IMR-90 (cell line): ENCODE measurements around the gene SRP19. TPM values are rescaled to one million over a fixed set of nuclear protein-coding genes. Genes with fewer than 3 reads are reported as not detected.

ENCODE experiments used
- ATAC-seq: fragments of 200-7000 bp; cut with Tn5 transposase; 2 replicates; pipeline ENCODE4 v1.9.1; 2020; ENCODE audit warnings: low read depth, mild to moderate bottlenecking, moderate library complexity
- BruUV-seq: library from RNA; stranded (reverse); fragments of 400-500 nt; replicated peaks from 2 replicates; lab custom pipeline; 2021; lab: Mats Ljungman, UMichigan
- CTCF ChIA-PET: fragments of 300-600 bp; formaldehyde crosslinking; extraction: SDS; loops from one replicate; lab custom pipeline; 2021; ENCODE audit warnings: antibody characterized with exemption; lab: Yijun Ruan, JAX
- POLR2A ChIA-PET: fragments of 300-600 bp; sonication (Branson Sonifier 250); formaldehyde crosslinking; loops from one replicate; lab custom pipeline; 2022; ENCODE audit warnings: antibody characterized with exemption; ENCODE audit not compliant: unreplicated experiment; lab: Charles Lee
- DNase-seq: peaks from one replicate; pipeline ENCODE4 v3.0.0; 2013
- H2AFZ ChIP-seq: replicated peaks from 2 replicates; pipeline ENCODE3; 2013; ENCODE audit warnings: low read length, mild to moderate bottlenecking; ENCODE audit not compliant: poor library complexity
- H2AK5ac ChIP-seq: 2 replicates; pipeline ENCODE4 v1.6.1; 2013; ENCODE audit warnings: low read depth, low read length, inconsistent platforms
- H2AK9ac ChIP-seq: replicated peaks from 2 replicates; pipeline ENCODE3; 2013; ENCODE audit warnings: mild to moderate bottlenecking, low read depth, low read length, moderate library complexity; ENCODE audit not compliant: poor library complexity
- H2BK120ac ChIP-seq: 2 replicates; pipeline ENCODE4 v1.6.1; 2013; ENCODE audit warnings: low read depth, low read length, inconsistent platforms
- H2BK15ac ChIP-seq: 3 replicates; pipeline ENCODE4 v1.6.1; 2013; ENCODE audit warnings: low read depth, low read length, inconsistent platforms
- H2BK20ac ChIP-seq: 2 replicates; pipeline ENCODE4 v1.6.1; 2013; ENCODE audit warnings: low read depth, mild to moderate bottlenecking, inconsistent platforms, low read length, moderate library complexity
- H2BK5ac ChIP-seq: 2 replicates; pipeline ENCODE4 v1.6.1; 2013; ENCODE audit warnings: mild to moderate bottlenecking, low read depth, low read length, inconsistent platforms; ENCODE audit not compliant: poor library complexity, severe bottlenecking
- H3K14ac ChIP-seq: replicated peaks from 2 replicates; pipeline ENCODE4 v1.6.1; 2013; ENCODE audit warnings: low read depth, low read length, inconsistent platforms
- H3K18ac ChIP-seq: 2 replicates; pipeline ENCODE4 v1.6.1; 2013; ENCODE audit warnings: low read depth, low read length, control low read depth
- H3K23ac ChIP-seq: 2 replicates; pipeline ENCODE4 v1.6.1; 2013; ENCODE audit warnings: low read depth, low read length, inconsistent platforms
- H3K27ac ChIP-seq: 2 replicates; pipeline ENCODE4 v1.5.1; 2013; ENCODE audit warnings: mild to moderate bottlenecking, control low read depth, low read length; ENCODE audit not compliant: insufficient read depth
- H3K27me3 ChIP-seq: 2 replicates; pipeline ENCODE4 v1.6.1; 2013; ENCODE audit warnings: low read length; ENCODE audit not compliant: control insufficient read depth, insufficient read depth
- H3K36me3 ChIP-seq: 2 replicates; pipeline ENCODE4 v1.6.1; 2013; ENCODE audit warnings: low read length, mixed read lengths; ENCODE audit not compliant: control insufficient read depth, insufficient read depth
- H3K4ac ChIP-seq: 2 replicates; pipeline ENCODE4 v1.6.1; 2013; ENCODE audit warnings: low read depth, low read length, inconsistent platforms
- H3K4me1 ChIP-seq: 2 replicates; pipeline ENCODE4 v1.6.1; 2013; ENCODE audit warnings: low read length, mixed read lengths; ENCODE audit not compliant: control insufficient read depth, insufficient read depth
- H3K4me2 ChIP-seq: 2 replicates; pipeline ENCODE4 v1.6.1; 2013; ENCODE audit warnings: low read depth, mild to moderate bottlenecking, control low read depth, low read length, moderate library complexity
- H3K4me3 ChIP-seq: 2 replicates; pipeline ENCODE4 v1.5.1; 2013; ENCODE audit warnings: low read depth, mild to moderate bottlenecking, control low read depth, low read length, moderate library complexity; ENCODE audit not compliant: insufficient read depth
- H3K56ac ChIP-seq: 2 replicates; pipeline ENCODE4 v1.6.1; 2013; ENCODE audit warnings: low read length, inconsistent platforms; ENCODE audit not compliant: insufficient read depth; ENCODE audit errors: extremely low read depth
- H3K79me1 ChIP-seq, 2 experiments: 2 replicates each; pipeline ENCODE4 v1.6.1; 2013; ENCODE audit warnings: low read length in 2 of 2, inconsistent platforms in 1 of 2, low read depth in 1 of 2
- H3K9ac ChIP-seq: 2 replicates; pipeline ENCODE4 v1.6.1; 2013; ENCODE audit warnings: low read depth, low read length, control low read depth
- H3K9me1 ChIP-seq: 2 replicates; pipeline ENCODE4 v1.6.1; 2013; ENCODE audit warnings: low read length, inconsistent platforms; ENCODE audit not compliant: insufficient read depth
- H3K9me3 ChIP-seq: 2 replicates; pipeline ENCODE4 v1.6.1; 2013; ENCODE audit warnings: low read length; ENCODE audit not compliant: control insufficient read depth, insufficient read depth
- H4K20me1 ChIP-seq: 2 replicates; pipeline ENCODE4 v1.6.1; 2013; ENCODE audit warnings: low read length, inconsistent platforms; ENCODE audit not compliant: insufficient read depth
- H4K5ac ChIP-seq: 2 replicates; pipeline ENCODE4 v1.6.1; 2013; ENCODE audit warnings: mild to moderate bottlenecking, low read depth, low read length, control low read depth
- H4K8ac ChIP-seq, 2 experiments: 2 replicates each; pipeline ENCODE4 v1.6.1; 2013; ENCODE audit warnings: low read depth in 2 of 2, low read length in 2 of 2, control low read depth in 1 of 2, inconsistent platforms in 1 of 2
- H4K91ac ChIP-seq: 2 replicates; pipeline ENCODE4 v1.6.1; 2013; ENCODE audit warnings: low read depth, low read length, inconsistent platforms; ENCODE audit not compliant: insufficient read depth
- CHD1 ChIP-seq: IDR thresholded peaks from 2 replicates; pipeline ENCODE4 v1.6.1; 2012; ENCODE audit warnings: low read depth, low read length, improper control_type of control experiment
- MAZ ChIP-seq: IDR thresholded peaks from 2 replicates; pipeline ENCODE4 v1.6.1; 2012; ENCODE audit warnings: low read depth, mild to moderate bottlenecking, low read length, improper control_type of control experiment, moderate library complexity, borderline replicate concordance
- MXI1 ChIP-seq: IDR thresholded peaks from 2 replicates; pipeline ENCODE4 v1.6.1; 2012; ENCODE audit warnings: low read depth, mild to moderate bottlenecking, low read length, moderate library complexity, borderline replicate concordance
- POLR2A ChIP-seq: IDR thresholded peaks from 2 replicates; pipeline ENCODE4 v1.6.1; 2012; ENCODE audit warnings: mild to moderate bottlenecking, low read depth, low read length
- RAD21 ChIP-seq: IDR thresholded peaks from 2 replicates; pipeline ENCODE4 v1.6.1; 2012; ENCODE audit warnings: low read length, improper control_type of control experiment
- RFX5 ChIP-seq: IDR thresholded peaks from 2 replicates; pipeline ENCODE4 v1.8.0; 2012; ENCODE audit warnings: low read depth, mild to moderate bottlenecking, low read length, moderate library complexity
- SMC3 ChIP-seq: fragments of 150-350 bp; IDR thresholded peaks from 2 replicates; pipeline ENCODE4 v1.6.1; 2016; ENCODE audit warnings: low read depth, mild to moderate bottlenecking, antibody characterized with exemption, low read length, moderate library complexity
- WGBS, 2 experiments: methylation state at CpG; one replicate each; pipeline versions ENCODE4 v1.1.5 to v1.1.7; 2013; ENCODE audit warnings: missing lambda C conversion rate in 2 of 2; ENCODE audit not compliant: insufficient read length in 1 of 2; ENCODE audit errors: extremely low coverage in 2 of 2; 5-methylcytosine and 5-hydroxymethylcytosine counted together
- dilution Hi-C: fragments of 300-500 bp; cut with HindIII; formaldehyde crosslinking; loops from one replicate; pipeline ENCODE4 v1.14.3; 2018; ENCODE audit warnings: low sequenced_read_pairs; ENCODE audit not compliant: unreplicated experiment
- in situ Hi-C: fragments of 300-500 bp; cut with MboI; formaldehyde crosslinking; loops from 3 replicates; pipeline ENCODE4 v1.14.3; 2019; ENCODE audit warnings: low sequenced_read_pairs, inconsistent platforms, mixed read lengths
- intact Hi-C: fragments of 100-400 bp; cut with micrococcal nuclease; formaldehyde crosslinking; loops from 2 replicates; pipeline ENCODE4 v1.10.0; 2022
- polyA plus RNA-seq, 3 experiments: library from polyadenylated mRNA; depleted of rRNA; stranded (reverse); fragments of >200 nt; gene quantifications; 2 replicates each; pipeline ENCODE4 v1.2.3, GENCODE V29; 2012; ENCODE audit warnings: low replicate concordance in 1 of 3
- total RNA-seq: library from RNA; depleted of rRNA; stranded (reverse); fragments of >200 nt; gene quantifications from 2 replicates; pipeline ENCODE4 v1.2.3, GENCODE V29; 2012
- TF ChIP-seq, protein P1 (sequence below): conservative IDR thresholded peaks from 2 replicates; pipeline ENCODE4 v1.5.1; 2012; ENCODE audit warnings: mild to moderate bottlenecking, low read depth, low read length, improper control_type of control experiment
- TF ChIP-seq, protein P2 (sequence below): fragments of 150-350 bp; IDR thresholded peaks from 2 replicates; pipeline ENCODE4 v1.6.1; 2016; ENCODE audit warnings: low read depth, mild to moderate bottlenecking, low read length, moderate library complexity, borderline replicate concordance

The SRP19 gene
- total and polyA plus RNA-seq, 2 of the 4 experiments (the other 2 are of a cell fraction) = 10.0 to 61.5 TPM

DNA sequence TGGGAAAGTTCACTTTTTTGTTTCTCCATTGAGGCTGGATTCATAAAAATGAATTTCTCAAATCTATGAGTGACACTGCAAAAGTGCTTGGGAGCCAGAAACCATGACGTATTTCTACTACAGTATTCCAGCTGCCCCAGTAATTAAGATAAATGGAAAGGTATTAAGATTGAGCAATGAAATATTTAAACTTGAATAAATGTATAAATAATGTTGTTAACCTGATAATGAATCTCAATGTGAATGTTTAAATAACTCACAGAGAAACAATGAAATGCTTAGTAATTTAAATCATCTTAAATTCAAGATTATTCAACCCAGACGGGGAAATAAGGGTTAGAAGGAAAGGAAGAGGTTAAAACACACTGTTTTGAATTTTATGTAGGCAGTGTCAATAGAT is 11.2 kb upstream of the SRP19 start:
- Histone ChIP-seq H3K4me1 (no peaks in the 10 kb centered on the region), H4K20me1 (no peaks in the 10 kb centered on the region), H3K36me3 (no peaks in the 10 kb centered on the region), H3K27ac (no peak overlapping the region), H2BK20ac (no peak overlapping the region), H2BK120ac (no peak overlapping the region), H3K27me3 (peaks cover 4% of the 10 kb centered on the region), H3K23ac (no peak overlapping the region), H3K4me3 (no peak overlapping the region), H3K9me1 (no peaks in the 10 kb centered on the region), H3K4me2 (no peak overlapping the region), H3K14ac (no peak overlapping the region), H3K9me3 (peaks cover 2% of the 10 kb centered on the region; the same call in 1 of the 2 replicates), H3K18ac (no peak overlapping the region), H4K5ac (no peak overlapping the region), H3K79me1 (no peaks in the 10 kb centered on the region), H3K9ac (no peak overlapping the region), H3K56ac (no peak overlapping the region), H2BK15ac (no peak overlapping the region), H2BK5ac (no peak overlapping the region), H3K4ac (no peak overlapping the region), H2AK5ac (no peak overlapping the region), H2AK9ac (no peak overlapping the region), H4K8ac (no peak overlapping the region), H2AFZ (no peak overlapping the region), H4K91ac (no peak overlapping the region)
- in situ Hi-C loops = loop anchor here (10.0 kb wide), 1 partner anchor 295 kb away; no protein-coding TSS in a partner anchor
- intact Hi-C loops = loop anchor here (2.0 to 10.0 kb wide), 2 partner anchors 63 to 145 kb away; no protein-coding TSS in a partner anchor
- WGBS, 2 experiments = no CpG with 5 or more reads among the region's 2 CpGs
- dilution Hi-C loops = no loop called here
- DNase-seq (no peak), ATAC-seq (no peak)
- BruUV-seq = no TSS peak
- POLR2A ChIA-PET = no interaction called here
- TF ChIP-seq, protein P1, sequence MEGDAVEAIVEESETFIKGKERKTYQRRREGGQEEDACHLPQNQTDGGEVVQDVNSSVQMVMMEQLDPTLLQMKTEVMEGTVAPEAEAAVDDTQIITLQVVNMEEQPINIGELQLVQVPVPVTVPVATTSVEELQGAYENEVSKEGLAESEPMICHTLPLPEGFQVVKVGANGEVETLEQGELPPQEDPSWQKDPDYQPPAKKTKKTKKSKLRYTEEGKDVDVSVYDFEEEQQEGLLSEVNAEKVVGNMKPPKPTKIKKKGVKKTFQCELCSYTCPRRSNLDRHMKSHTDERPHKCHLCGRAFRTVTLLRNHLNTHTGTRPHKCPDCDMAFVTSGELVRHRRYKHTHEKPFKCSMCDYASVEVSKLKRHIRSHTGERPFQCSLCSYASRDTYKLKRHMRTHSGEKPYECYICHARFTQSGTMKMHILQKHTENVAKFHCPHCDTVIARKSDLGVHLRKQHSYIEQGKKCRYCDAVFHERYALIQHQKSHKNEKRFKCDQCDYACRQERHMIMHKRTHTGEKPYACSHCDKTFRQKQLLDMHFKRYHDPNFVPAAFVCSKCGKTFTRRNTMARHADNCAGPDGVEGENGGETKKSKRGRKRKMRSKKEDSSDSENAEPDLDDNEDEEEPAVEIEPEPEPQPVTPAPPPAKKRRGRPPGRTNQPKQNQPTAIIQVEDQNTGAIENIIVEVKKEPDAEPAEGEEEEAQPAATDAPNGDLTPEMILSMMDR = no peak
- TF ChIP-seq, protein P2, sequence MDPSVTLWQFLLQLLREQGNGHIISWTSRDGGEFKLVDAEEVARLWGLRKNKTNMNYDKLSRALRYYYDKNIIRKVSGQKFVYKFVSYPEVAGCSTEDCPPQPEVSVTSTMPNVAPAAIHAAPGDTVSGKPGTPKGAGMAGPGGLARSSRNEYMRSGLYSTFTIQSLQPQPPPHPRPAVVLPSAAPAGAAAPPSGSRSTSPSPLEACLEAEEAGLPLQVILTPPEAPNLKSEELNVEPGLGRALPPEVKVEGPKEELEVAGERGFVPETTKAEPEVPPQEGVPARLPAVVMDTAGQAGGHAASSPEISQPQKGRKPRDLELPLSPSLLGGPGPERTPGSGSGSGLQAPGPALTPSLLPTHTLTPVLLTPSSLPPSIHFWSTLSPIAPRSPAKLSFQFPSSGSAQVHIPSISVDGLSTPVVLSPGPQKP = no peak
- no peak for TF ChIP-seq MXI1
- TF ChIP-seq CHD1 = no peak
- no peak for TF ChIP-seq MAZ
- no peak for TF ChIP-seq RFX5
- TF ChIP-seq RAD21 = no peak
- no peak for TF ChIP-seq POLR2A
- no peak for TF ChIP-seq SMC3
- CTCF ChIA-PET = no interaction called here
